Measurements from ENCODE around the gene RTN4RL2. TPM values are rescaled to one million over a fixed set of nuclear protein-coding genes. Genes with fewer than 3 reads are reported as not detected.

RTN4RL2 gene
- total and polyA plus RNA-seq, 12 donors, result 0.24 to 2.1 (median 0.71) TPM; not detected in 3

DNA sequence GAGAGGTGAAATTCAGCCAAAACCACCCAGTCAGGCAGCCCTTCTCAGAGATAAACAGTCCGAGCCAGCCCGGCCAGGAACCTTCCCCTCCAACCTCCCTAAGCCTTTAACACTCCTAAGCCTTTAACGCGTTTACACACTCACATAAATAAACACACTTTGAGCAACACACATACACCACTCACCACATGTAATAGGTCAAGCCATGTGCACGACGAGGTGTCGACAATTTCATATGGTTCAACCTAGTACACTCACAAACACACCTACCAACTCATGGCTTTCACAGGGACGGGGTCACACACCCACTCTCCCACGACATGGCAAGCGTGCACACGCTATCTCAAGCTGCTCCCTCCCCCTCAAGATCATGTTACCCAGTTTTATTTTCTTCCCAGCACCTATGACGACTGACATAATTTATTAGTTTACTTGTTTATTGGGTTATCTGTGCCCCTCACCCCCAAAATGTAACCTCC lies 39.7 kb downstream of the RTN4RL2 start:
- TF ChIP-seq, protein P1, sequence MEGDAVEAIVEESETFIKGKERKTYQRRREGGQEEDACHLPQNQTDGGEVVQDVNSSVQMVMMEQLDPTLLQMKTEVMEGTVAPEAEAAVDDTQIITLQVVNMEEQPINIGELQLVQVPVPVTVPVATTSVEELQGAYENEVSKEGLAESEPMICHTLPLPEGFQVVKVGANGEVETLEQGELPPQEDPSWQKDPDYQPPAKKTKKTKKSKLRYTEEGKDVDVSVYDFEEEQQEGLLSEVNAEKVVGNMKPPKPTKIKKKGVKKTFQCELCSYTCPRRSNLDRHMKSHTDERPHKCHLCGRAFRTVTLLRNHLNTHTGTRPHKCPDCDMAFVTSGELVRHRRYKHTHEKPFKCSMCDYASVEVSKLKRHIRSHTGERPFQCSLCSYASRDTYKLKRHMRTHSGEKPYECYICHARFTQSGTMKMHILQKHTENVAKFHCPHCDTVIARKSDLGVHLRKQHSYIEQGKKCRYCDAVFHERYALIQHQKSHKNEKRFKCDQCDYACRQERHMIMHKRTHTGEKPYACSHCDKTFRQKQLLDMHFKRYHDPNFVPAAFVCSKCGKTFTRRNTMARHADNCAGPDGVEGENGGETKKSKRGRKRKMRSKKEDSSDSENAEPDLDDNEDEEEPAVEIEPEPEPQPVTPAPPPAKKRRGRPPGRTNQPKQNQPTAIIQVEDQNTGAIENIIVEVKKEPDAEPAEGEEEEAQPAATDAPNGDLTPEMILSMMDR (IDR thresholded peaks at IDR 0.05), result no peak
- TF ChIP-seq POLR2A (IDR thresholded peaks at IDR 0.05), result no peak
- no peak for DNase-seq
- 31 to 45% (median 35%) methylated on average over 10 to 12 of the region's 12 CpGs for WGBS, 4 donors
- intact Hi-C loops (cut with DNase I), result no loop called here
- peak overlapping the region in 1 of 4 donors; percentile 40 for H3K4me3 ChIP-seq
- H3K36me3 ChIP-seq (replicated peaks in 1 of 2), result no peaks in the 10 kb centered on the region
- H3K4me1 ChIP-seq (replicated peaks in 1 of 2), result peaks cover 22 to 28% of the 10 kb centered on the region in 2 donors
- no peaks in the 10 kb centered on the region for H3K9me3 ChIP-seq (replicated peaks in 1 of 3)
- peak overlapping the region; percentile 48 to 88 (median 67) for H3K27ac ChIP-seq
- no peaks in the 10 kb centered on the region for H3K27me3 ChIP-seq

DNA sequence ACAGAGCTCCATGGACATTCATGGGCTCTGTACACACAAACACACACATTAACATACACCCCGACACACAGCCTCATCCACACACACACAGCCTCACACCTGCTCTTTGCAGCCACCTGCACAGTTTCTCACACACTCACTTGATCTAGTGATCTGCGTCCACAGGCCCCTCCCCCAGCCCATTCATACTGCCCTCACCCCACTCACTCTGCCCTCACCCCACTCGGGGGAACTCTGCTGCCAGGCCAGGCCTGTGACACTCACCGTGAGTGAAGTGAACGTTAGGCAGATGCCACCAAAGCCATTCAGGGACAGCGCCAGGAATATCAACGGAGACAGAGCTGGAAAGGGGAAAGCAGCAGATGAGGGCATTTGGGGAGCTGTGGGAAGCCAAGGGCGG lies 40.2 kb downstream of the RTN4RL2 start:
- peak overlapping the region in 3 of 5 donors; percentile 65 to 88 (median 67) for H3K27ac ChIP-seq
- no peaks in the 10 kb centered on the region for H3K27me3 ChIP-seq
- TF ChIP-seq, protein P1 (IDR thresholded peaks at IDR 0.05), result no peak
- no peak for TF ChIP-seq POLR2A (IDR thresholded peaks at IDR 0.05)
- intact Hi-C loops (cut with DNase I), result no loop called here
- H3K4me1 ChIP-seq (replicated peaks in 1 of 2), result peaks cover 22 to 28% of the 10 kb centered on the region in 2 donors
- H3K36me3 ChIP-seq (replicated peaks in 1 of 2), result no peaks in the 10 kb centered on the region
- WGBS, 4 donors, result 81 to 91% (median 85%) methylated on average over 7 to 8 of the region's 8 CpGs
- no peaks in the 10 kb centered on the region for H3K9me3 ChIP-seq (replicated peaks in 1 of 3)
- no peak for DNase-seq
- H3K4me3 ChIP-seq, result no peak overlapping the region

DNA sequence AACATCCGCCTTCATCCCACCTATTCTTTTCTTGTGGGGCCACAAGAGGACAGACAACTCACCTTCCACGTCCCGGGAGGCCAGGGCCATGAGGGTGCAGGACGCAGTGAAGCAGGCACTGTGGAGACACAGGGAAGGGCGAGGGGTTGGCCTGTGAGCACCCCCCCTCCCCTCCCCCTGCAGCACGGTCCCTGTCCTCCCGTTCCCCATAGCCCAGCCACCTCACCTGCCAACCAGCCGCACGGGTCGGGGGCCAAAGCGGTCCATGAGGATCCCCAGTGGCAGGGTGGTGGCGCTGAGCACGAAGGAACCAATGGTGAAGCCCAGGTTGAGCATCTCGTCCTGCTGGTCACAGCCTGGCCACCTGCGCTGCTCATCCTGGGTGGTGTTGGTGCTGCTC lies 40.6 kb downstream of the RTN4RL2 start:
- Histone ChIP-seq H3K4me3 (no peak overlapping the region), H3K4me1 (replicated peaks in 1 of 2) (peaks cover 22 to 28% of the 10 kb centered on the region in 2 donors), H3K9me3 (replicated peaks in 1 of 3) (no peaks in the 10 kb centered on the region), H3K27ac (peak overlapping the region in 2 of 5 donors; percentile 67 to 88), H3K27me3 (no peaks in the 10 kb centered on the region), H3K36me3 (replicated peaks in 1 of 2) (no peaks in the 10 kb centered on the region)
- WGBS, 4 donors, result 90 to 95% (median 94%) methylated on average over 4 to 15 of the region's 15 CpGs
- intact Hi-C loops (cut with DNase I), result no loop called here
- TF ChIP-seq, protein P1 (IDR thresholded peaks at IDR 0.05), result no peak
- TF ChIP-seq POLR2A (IDR thresholded peaks at IDR 0.05), result no peak
- no peak for DNase-seq

DNA sequence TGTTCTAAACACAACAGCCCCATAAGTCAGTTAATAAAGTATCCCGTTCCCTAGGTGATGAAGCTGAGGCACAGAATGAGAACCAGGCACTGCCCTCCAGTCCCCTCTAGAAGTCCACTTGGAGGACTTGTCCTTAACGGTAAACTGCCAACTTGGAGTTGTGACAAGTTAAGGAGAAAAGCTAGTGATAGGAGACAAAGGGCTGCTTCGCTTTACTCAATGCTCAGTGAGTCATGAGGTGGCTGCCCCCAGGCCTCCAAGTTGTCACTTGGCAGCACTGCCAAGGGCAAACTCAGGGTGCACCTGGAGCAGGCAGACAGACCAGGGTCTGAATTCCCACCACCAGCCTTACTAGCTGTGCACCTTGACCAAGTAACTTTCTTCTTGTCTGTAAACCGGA lies 41.6 kb downstream of the RTN4RL2 start:
- H3K36me3 ChIP-seq (replicated peaks in 1 of 2), result no peaks in the 10 kb centered on the region
- TF ChIP-seq POLR2A (IDR thresholded peaks at IDR 0.05), result no peak
- TF ChIP-seq, protein P1 (IDR thresholded peaks at IDR 0.05), result no peak
- peak overlapping the region in 2 of 5 donors; percentile 67 to 88 for H3K27ac ChIP-seq
- WGBS, 4 donors, result 43 to 59% (median 51%) methylated on average over 4 of the region's 4 CpGs
- H3K27me3 ChIP-seq, result no peaks in the 10 kb centered on the region
- H3K9me3 ChIP-seq (replicated peaks in 1 of 3), result no peaks in the 10 kb centered on the region
- H3K4me1 ChIP-seq (replicated peaks in 1 of 2), result peaks cover 22 to 28% of the 10 kb centered on the region in 2 donors
- intact Hi-C loops (cut with DNase I), result no loop called here
- H3K4me3 ChIP-seq, result no peak overlapping the region
- DNase-seq, result peak; percentile 60 to 86 (median 83)
